ENCODE measurements around the gene COL27A1.

DNA sequence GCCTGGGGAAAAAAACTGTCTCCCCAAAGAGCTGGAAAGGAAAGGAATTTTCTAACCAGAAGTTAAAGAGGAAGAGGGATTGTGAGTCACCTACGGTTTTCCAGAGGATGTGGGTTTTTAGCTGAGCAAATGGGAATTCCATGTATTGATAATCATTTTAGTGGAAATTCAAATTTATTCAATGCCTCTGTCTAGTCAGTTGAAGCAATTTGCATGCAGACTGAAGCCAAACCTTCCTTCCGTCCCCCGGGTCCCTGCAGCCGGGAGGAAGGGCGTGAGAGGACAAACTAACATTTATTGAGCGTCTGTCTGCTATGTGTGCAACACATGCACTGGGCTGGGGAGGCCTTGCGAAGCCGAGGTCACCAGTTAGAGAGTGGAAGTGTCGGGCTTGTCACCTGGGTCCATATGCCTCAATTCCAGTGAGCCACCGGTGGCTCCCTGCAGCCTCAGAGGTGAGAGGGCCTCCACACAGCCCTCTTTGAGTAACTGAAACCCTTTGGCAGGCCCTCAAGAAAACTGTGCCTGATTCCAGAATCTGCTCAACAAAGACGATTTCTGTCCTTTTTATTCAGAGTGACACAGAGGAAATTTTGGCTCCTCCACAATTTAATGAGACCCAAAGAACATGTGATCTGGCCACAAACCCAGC, 70.3 kb downstream of the COL27A1 start:
- TF ChIP-seq JUND (IDR thresholded peaks at IDR 0.05) (no peak), POLR2A (IDR thresholded peaks at IDR 0.05; ENCODE audit: borderline replicate concordance, extremely low read depth, insufficient read depth, insufficient read length) (no peak), EZH2 (IDR thresholded peaks at IDR 0.05) (no peak), SRF (IDR thresholded peaks at IDR 0.05; ENCODE audit: low read depth) (no peak), POLR2AphosphoS5 (IDR thresholded peaks at IDR 0.05; ENCODE audit: low read depth, low read length) (no peak), TCF7L2 (IDR thresholded peaks at IDR 0.05; ENCODE audit: borderline replicate concordance, extremely low read depth, insufficient read depth, insufficient read length) (no peak), EGR1 (IDR thresholded peaks at IDR 0.05; ENCODE audit: low read depth) (no peak), SIN3A (IDR thresholded peaks at IDR 0.05; ENCODE audit: low read depth) (no peak)
- TF ChIP-seq, protein P1, sequence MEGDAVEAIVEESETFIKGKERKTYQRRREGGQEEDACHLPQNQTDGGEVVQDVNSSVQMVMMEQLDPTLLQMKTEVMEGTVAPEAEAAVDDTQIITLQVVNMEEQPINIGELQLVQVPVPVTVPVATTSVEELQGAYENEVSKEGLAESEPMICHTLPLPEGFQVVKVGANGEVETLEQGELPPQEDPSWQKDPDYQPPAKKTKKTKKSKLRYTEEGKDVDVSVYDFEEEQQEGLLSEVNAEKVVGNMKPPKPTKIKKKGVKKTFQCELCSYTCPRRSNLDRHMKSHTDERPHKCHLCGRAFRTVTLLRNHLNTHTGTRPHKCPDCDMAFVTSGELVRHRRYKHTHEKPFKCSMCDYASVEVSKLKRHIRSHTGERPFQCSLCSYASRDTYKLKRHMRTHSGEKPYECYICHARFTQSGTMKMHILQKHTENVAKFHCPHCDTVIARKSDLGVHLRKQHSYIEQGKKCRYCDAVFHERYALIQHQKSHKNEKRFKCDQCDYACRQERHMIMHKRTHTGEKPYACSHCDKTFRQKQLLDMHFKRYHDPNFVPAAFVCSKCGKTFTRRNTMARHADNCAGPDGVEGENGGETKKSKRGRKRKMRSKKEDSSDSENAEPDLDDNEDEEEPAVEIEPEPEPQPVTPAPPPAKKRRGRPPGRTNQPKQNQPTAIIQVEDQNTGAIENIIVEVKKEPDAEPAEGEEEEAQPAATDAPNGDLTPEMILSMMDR (IDR thresholded peaks at IDR 0.05 in 2 of 3, conservative IDR thresholded peaks at IDR 0.05 in 1 of 3; ENCODE audit: borderline replicate concordance in 1 of 3, insufficient read depth in 1 of 3, low read depth in 2 of 3, low read length in 2 of 3) = no peak
- TF ChIP-seq, protein P2, sequence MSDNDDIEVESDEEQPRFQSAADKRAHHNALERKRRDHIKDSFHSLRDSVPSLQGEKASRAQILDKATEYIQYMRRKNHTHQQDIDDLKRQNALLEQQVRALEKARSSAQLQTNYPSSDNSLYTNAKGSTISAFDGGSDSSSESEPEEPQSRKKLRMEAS (IDR thresholded peaks at IDR 0.05) = no peak
- TF ChIP-seq, protein P3, sequence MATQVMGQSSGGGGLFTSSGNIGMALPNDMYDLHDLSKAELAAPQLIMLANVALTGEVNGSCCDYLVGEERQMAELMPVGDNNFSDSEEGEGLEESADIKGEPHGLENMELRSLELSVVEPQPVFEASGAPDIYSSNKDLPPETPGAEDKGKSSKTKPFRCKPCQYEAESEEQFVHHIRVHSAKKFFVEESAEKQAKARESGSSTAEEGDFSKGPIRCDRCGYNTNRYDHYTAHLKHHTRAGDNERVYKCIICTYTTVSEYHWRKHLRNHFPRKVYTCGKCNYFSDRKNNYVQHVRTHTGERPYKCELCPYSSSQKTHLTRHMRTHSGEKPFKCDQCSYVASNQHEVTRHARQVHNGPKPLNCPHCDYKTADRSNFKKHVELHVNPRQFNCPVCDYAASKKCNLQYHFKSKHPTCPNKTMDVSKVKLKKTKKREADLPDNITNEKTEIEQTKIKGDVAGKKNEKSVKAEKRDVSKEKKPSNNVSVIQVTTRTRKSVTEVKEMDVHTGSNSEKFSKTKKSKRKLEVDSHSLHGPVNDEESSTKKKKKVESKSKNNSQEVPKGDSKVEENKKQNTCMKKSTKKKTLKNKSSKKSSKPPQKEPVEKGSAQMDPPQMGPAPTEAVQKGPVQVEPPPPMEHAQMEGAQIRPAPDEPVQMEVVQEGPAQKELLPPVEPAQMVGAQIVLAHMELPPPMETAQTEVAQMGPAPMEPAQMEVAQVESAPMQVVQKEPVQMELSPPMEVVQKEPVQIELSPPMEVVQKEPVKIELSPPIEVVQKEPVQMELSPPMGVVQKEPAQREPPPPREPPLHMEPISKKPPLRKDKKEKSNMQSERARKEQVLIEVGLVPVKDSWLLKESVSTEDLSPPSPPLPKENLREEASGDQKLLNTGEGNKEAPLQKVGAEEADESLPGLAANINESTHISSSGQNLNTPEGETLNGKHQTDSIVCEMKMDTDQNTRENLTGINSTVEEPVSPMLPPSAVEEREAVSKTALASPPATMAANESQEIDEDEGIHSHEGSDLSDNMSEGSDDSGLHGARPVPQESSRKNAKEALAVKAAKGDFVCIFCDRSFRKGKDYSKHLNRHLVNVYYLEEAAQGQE (IDR thresholded peaks at IDR 0.05; ENCODE audit: low read depth) = no peak

All from HCT116 (cell line).